Measurements from ENCODE around the gene TRAF3IP1.

Gene TRAF3IP1

GRCh38 chr2:238407566-238407965, 87.2 kb downstream of the TRAF3IP1 start:
- DNase-seq (ENCODE audit: low read depth, low spot score) = no peak

DNA sequence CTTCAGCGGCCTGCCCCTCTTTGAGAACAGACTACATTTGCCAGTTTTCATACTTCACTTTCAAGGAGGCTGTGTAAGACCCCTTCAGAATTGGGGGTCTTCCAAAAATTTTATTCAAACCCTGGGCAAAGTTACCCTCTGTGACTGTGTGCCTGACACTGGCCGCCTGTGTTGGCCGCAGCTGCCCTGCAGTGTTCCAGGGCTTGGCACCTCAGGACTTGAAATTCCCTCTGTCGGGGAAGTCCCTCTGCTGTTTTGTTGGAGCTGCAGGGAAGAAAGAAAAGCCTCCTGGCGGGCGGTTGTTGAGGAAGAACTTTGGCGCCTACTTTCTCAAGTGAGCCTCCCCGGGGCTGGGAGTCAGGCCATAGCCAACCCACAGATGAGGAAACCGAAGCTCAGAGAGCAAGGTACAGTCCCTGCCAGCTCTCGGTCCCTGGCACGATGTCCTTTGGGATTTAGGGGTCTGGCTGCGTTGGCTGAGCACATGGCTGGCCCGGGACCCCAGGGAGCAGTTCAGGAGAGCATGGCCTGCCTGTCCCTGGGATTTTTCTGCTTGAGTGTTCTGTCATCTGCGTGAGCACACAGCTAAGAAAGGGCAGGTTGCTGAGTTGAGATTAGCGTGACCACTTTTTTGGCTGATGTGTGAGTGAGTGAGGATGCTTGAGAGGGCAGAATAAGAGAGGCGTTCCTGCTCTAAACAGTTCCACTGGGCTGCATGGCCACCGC, 88.5 kb downstream of the TRAF3IP1 start:
- no peak for DNase-seq (ENCODE audit: low read depth, low spot score)

DNA sequence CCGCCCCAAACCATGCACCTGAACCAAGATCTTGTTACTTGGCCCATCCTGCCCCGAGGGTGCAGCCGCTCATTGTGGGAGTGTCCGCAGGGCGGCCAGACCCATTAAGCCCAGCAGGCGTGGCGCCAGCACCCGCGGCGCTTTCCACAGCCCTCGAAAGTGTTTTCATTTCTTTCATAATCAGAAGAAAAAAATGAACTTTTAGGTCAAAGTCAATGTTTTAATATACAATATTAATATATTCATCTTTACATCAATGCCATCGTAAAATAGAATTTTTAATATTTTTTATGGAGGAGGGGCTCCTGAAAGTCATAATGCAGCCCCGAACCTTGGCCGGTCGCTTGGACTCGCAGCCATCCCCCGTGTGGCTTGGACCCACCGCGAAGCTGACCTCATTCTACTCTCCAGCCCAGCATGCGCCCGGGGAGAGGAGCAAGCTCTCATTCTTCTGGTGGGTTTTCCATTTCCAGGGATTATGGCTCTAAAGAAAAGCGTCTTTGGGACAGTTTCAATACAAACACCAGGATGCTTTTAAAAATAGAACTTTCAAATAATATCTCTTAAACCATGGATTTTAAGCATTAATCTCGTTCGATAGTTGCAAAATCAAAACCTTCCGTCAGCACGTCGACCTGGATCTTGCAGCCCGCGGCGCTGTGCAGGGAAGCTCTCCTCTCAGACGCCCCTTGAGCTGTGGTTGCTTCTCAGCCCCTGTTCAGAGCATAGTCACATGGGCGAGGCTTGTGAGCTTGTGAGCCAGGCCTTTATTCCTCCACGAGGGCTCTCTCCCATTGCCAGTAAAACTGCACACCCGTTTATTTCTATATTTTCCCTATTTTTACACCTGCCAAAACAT, 89.3 kb downstream of the TRAF3IP1 start:
- DNase-seq (ENCODE audit: low read depth, low spot score) = no peak

DNA sequence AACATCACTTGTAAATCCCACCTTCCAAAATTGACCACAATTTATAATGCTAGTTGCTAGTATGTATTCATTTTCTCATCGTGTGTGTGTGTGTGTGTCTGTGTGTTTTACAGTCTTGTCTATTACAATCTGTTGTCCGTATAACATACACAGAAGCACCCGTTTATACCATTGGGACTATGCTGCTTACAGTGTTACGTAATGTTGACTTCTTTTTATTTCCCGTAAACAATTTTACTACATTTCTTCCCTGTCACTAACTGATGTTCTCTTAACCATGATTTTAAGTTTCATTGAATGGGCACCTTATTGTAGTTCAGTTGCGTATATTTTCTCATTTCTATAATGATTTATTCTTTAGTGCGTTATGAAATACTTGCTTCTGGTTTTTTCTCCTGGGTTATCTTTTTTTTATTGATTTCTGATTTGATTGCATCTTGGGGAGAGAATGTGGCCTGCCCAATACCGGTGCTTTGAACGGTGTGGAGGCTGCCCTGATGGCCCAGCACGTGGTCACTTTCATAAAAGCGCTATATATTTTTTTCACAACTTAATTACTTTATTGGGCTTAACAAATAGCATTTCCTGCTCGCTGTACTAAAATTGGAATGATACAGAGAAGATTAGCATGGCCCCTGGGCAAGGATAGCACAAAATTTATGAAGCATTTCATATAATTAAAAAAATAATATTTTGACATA, 91.9 kb downstream of the TRAF3IP1 start:
- DNase-seq (ENCODE audit: low read depth, low spot score) = no peak

GRCh38 chr2:238413368-238413767, 93.0 kb downstream of the TRAF3IP1 start:
- no peak for DNase-seq (ENCODE audit: low read depth, low spot score)

DNA sequence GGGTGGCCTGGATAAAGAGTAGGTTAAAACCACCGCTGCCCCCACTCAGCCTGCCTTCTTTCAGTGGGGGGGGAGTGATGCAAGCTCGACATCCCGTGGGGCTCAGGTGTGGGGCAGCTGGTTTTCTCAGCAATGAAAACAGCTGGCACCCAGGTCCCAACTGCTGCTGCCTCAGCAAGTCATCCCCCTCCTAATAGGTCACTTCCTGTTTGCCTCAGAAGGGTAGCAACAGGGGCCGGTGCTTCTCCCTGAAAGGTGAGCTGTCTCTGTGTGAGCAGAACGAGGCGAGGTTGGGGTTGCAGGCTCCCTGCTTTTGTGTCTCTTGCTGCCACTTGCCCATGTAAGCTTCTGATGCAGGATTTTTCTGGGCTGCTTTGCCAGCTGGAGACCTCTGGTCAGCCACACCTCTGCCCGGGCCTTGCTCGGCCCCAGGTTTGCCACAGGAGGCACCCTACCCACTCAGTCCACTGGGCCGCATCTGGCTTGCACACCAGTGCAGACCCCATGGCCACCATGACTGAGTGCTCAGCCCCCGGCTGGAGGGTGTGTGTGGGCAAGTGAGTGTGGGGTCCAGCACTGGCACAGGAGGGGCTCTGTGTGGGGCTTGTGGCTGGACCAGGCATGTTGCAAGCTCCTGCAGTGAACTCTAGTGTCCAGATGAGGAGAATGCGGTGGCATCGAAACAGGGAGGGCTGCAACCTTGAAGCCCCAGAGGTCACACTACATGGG, 94.9 kb downstream of the TRAF3IP1 start:
- DNase-seq (ENCODE audit: low read depth, low spot score) = no peak

GRCh38 chr2:238415893-238416292, 95.6 kb downstream of the TRAF3IP1 start:
- no peak for DNase-seq (ENCODE audit: low read depth, low spot score)

DNA sequence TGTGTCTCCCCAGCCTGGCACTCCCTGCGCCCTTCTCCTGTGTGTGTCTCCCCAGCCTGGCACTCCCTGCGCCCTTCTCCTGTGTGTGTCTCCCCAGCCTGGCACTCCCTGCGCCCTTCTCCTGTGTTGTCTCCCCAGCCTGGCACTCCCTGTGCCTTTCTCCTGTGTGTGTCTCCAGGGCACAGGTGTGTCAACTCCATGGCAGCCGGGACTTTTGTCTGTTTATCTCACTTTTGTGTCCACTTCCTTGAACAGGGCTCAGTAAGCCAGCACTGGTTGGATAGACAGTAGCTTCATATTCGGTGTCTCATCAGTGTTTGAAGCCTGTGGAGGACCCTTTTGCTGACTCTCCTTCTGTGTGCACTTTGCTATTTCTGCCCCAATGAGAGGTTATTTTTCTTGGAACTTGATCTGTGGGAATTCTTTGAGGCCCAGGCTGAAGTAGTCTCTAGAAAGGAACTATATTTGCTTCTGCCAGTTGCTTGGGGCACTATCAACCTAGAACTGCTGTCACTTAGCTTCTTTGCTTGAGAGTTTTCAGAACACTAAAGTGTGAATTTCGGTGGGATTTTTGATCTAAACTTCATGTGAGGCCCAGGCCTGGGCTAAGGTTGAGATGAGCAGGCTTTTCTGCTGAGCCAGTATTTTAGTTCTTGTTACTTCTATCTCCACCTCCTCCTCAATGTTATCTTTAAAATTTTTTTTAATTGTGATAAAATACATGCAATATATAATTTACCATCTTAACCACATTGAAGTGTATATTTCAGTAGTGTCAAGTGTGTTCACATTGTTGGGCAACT, 98.1 kb downstream of the TRAF3IP1 start:
- DNase-seq (ENCODE audit: low read depth, low spot score) = no peak

- DNase-seq (ENCODE audit: low read depth, low spot score) = no peak
Observed at GRCh38 chr2:238418999-238419546, 98.8 kb downstream of the TRAF3IP1 start.

DNA sequence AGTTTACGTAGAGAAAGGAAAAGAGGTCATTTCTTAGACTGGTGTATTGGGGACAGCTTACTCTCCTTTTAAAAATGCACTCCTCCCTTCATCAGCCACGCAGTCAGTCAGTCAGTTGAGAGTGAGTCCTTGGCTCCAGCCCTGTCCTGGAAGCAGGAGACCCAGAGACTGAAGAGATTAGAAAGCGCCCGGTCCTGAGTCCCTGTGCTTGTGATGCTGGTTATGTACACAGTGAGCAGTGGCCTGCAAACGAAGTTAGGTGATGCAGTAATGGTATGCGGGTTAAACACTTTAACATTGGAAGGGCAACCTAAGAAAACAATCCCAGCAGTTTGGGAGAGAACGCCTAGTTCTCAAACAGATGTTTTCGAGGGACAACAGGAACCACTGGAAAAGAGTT, 100.1 kb downstream of the TRAF3IP1 start:
- DNase-seq (ENCODE audit: low read depth, low spot score) = no peak

GRCh38 chr2:238420878-238421694, 100.8 kb downstream of the TRAF3IP1 start:
- DNase-seq (ENCODE audit: low read depth, low spot score) = no peak

DNA sequence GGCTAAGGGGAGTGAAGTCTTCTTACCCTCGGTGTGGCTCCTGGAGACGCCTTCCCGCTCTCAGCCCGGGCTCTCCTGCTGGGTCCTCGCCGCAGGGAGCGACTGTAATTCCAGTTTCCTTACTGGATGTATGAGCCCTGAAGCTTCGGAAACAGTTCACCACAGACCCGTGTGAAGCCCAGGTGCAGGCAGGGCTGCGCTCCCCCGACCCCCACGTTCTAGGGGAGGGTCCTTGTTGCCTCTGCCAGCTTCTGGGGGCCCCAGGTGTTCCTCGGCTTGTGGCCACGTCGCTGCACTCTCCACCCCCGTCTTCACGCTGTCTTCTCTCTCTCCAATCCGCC, 101.3 kb downstream of the TRAF3IP1 start:
- DNase-seq (ENCODE audit: low read depth, low spot score) = no peak

- DNase-seq (ENCODE audit: low read depth, low spot score) = no peak
Observed at GRCh38 chr2:238422285-238422684, 102.0 kb downstream of the TRAF3IP1 start.

DNA sequence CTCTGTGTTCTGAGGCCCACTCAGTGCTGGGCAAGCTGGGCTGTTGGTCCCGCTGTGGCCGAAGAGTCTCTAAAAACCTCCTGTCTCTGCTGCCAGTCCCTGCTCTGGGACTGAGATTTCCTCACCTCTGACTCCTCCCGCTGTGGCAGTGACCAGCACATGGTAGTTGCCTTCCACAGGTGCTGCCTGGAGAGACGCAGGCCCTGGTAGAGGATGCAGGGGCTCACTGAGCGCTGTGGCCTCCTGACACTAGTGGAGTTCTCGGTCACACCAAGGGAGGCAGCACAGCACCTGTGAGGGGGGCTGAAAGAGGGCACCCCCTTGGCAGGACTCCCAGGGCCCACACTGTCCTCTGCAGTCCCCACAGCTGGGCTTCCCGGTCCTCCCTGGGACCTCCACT, 102.6 kb downstream of the TRAF3IP1 start:
- no peak for DNase-seq (ENCODE audit: low read depth, low spot score)

DNA sequence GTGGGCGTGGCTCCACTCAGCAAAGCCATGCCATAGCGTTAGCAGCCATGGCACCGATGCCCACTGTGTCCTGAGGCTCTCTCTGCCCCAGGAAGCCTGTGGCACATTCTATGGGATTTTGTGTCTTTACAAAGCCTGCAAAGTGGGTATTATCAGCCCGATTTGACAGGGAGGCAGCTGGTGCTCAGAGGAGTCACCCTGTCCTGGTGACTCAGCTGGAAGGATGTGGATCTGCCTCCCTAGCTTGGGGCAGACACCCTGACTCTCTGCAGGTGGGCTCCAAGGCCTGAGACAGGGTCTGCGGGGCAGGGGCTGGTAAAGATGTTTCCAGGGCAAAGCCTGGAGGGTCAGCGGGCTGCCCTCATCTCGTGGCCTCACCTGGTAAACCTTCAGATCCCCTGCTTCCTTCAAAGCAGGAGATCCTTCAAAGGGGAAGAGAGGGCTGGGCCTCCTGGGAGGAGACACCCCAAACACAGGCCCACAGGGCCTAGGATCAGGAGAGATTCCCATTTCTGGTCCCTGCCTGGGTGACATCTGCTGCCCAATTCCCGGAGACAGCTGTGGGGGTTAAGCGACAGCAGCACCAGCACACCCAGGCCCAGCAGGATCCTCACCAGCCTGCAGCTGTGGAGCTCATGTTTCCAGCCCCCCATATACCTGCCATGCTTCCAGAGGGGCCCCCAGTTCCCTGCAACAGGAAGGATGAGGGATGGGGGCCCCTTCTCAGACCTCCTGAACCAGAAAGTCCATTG, 103.4 kb downstream of the TRAF3IP1 start:
- DNase-seq (ENCODE audit: low read depth, low spot score) = no peak

- no peak for DNase-seq (ENCODE audit: low read depth, low spot score)
Observed at GRCh38 chr2:238424313-238424700, 104.0 kb downstream of the TRAF3IP1 start.

GRCh38 chr2:238425505-238425978, 105.2 kb downstream of the TRAF3IP1 start:
- no peak for DNase-seq (ENCODE audit: low read depth, low spot score)

DNA sequence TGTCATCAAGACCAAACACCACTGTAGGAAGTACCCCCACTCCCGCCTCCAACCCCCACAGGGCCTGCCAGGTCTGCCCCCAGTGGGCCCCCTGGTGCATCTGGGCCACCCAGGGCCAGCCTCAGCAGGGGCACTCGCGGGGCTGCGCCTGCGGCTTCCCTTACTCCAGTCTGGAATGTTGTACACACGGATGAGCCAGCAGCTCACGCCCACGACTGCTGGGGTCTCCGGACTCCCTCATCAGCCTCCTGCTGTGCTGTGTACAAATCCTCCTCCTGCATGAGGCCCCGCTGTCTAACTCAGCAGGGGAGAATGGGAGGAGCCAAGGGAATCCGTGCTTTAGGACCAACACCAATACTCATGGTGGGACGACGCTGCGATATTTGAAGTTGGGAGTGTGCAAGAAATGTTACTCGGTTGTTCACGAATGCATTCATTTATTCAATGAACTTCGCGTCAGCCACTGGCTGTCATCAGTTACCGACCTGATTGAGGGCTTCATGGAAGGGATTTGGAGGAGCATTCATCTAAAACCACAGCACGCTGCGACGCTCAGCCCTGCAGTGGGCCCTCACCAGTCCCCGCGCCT, 105.8 kb downstream of the TRAF3IP1 start:
- DNase-seq (ENCODE audit: low read depth, low spot score) = no peak

Data from smooth muscle cell of the brain vasculature (primary cell).